Stimulated activated naive CD4-positive, alpha-beta T cell treated with Interleukin-2 at 50 U/mL for 16 hours (primary cell): ENCODE results near the gene MTM1.

Source experiments
- DNase-seq: peaks from one replicate; lab custom pipeline; 2025; lab: John Stamatoyannopoulos, UW

The MTM1 gene

GRCh38 chrX:150719621-150720020 is 151.2 kb downstream of the MTM1 start:
- no peak for DNase-seq
